ENCODE measurements around the gene CCDC54.

The CCDC54 gene

GRCh38 chr3:107392549-107393165, 15.4 kb downstream of the CCDC54 start:
- no peak for DNase-seq (ENCODE audit: low read depth in 1 of 2, low spot score in 1 of 2)

- DNase-seq (ENCODE audit: low read depth in 1 of 2, low spot score in 1 of 2) = no peak
These were observed 17.3 kb downstream of the CCDC54 start for GRCh38 chr3:107394502-107394901.

GRCh38 chr3:107395066-107395465, 17.8 kb downstream of the CCDC54 start:
- no peak for DNase-seq (ENCODE audit: low read depth in 1 of 2, low spot score in 1 of 2)

- no peak for DNase-seq (ENCODE audit: low read depth in 1 of 2, low spot score in 1 of 2)
These were observed 24.1 kb downstream of the CCDC54 start for GRCh38 chr3:107401301-107401700.

- DNase-seq (ENCODE audit: low read depth in 1 of 2, low spot score in 1 of 2) = no peak
These were observed 25.0 kb downstream of the CCDC54 start for GRCh38 chr3:107402214-107402613.

GRCh38 chr3:107404727-107405469, 27.7 kb downstream of the CCDC54 start:
- no peak for DNase-seq (ENCODE audit: low read depth in 1 of 2, low spot score in 1 of 2)

- no peak for DNase-seq (ENCODE audit: low read depth in 1 of 2, low spot score in 1 of 2)
These were observed 30.1 kb downstream of the CCDC54 start for GRCh38 chr3:107407355-107407754.

- no peak for DNase-seq (ENCODE audit: low read depth in 1 of 2, low spot score in 1 of 2)
These were observed 31.3 kb downstream of the CCDC54 start for GRCh38 chr3:107408513-107408912.

- no peak for DNase-seq (ENCODE audit: low read depth in 1 of 2, low spot score in 1 of 2)
These were observed 32.1 kb downstream of the CCDC54 start for GRCh38 chr3:107409365-107409764.

- DNase-seq (ENCODE audit: low read depth in 1 of 2, low spot score in 1 of 2) = no peak
These were observed 33.4 kb downstream of the CCDC54 start for GRCh38 chr3:107410606-107411005.

- DNase-seq (ENCODE audit: low read depth in 1 of 2, low spot score in 1 of 2) = no peak
These were observed 33.8 kb downstream of the CCDC54 start for GRCh38 chr3:107411056-107411455.

- no peak for DNase-seq (ENCODE audit: low read depth in 1 of 2, low spot score in 1 of 2)
These were observed 34.5 kb downstream of the CCDC54 start for GRCh38 chr3:107411779-107412178.

GRCh38 chr3:107412376-107412775, 35.1 kb downstream of the CCDC54 start:
- DNase-seq (ENCODE audit: low read depth in 1 of 2, low spot score in 1 of 2) = no peak

- DNase-seq (ENCODE audit: low read depth in 1 of 2, low spot score in 1 of 2) = no peak
These were observed 36.0 kb downstream of the CCDC54 start for GRCh38 chr3:107413264-107413663.

- DNase-seq (ENCODE audit: low read depth in 1 of 2, low spot score in 1 of 2) = no peak
These were observed 37.2 kb downstream of the CCDC54 start for GRCh38 chr3:107414325-107414964.

- no peak for DNase-seq (ENCODE audit: low read depth in 1 of 2, low spot score in 1 of 2)
These were observed 38.9 kb downstream of the CCDC54 start for GRCh38 chr3:107416138-107416537.

GRCh38 chr3:107416886-107417285, 39.6 kb downstream of the CCDC54 start:
- no peak for DNase-seq (ENCODE audit: low read depth in 1 of 2, low spot score in 1 of 2)

- peak in 1 of 2 donors; percentile 25 for DNase-seq (ENCODE audit: low read depth in 1 of 2, low spot score in 1 of 2)
These were observed 44.0 kb downstream of the CCDC54 start for GRCh38 chr3:107421170-107421792.

- no peak for DNase-seq (ENCODE audit: low read depth in 1 of 2, low spot score in 1 of 2)
These were observed 44.6 kb downstream of the CCDC54 start for GRCh38 chr3:107421881-107422280.

GRCh38 chr3:107425033-107425432, 47.8 kb downstream of the CCDC54 start:
- no peak for DNase-seq (ENCODE audit: low read depth in 1 of 2, low spot score in 1 of 2)

- no peak for DNase-seq (ENCODE audit: low read depth in 1 of 2, low spot score in 1 of 2)
These were observed 49.0 kb downstream of the CCDC54 start for GRCh38 chr3:107426223-107426622.
